Small intestine (tissue), 4 donors: Measurements from ENCODE around the gene SAMD9L. TPM values are rescaled to one million over a fixed set of nuclear protein-coding genes. Genes with fewer than 3 reads are reported as not detected.

ENCODE experiments used
- polyA plus RNA-seq, 4 donors: library from polyadenylated mRNA; stranded (reverse) in 3 of 4; unstranded in 1 of 4; fragments of 200-250 nt in 3 of 4; fragments of 120-200 nt in 1 of 4; gene quantifications; one replicate each; pipeline versions ENCODE4 v1.2.1 to v1.2.3, GENCODE V29; 2013
- donor health status: healthy with polysubstance abuse.
- donor health status: Bipolar disorder and iron deficiency.
- donor health status: healthy.

The SAMD9L gene
- polyA plus RNA-seq, 4 donors = 4.1 to 5.8 (median 5.3) TPM

Other genes with a start within 250 kb of the SAMD9L start
- gene SAMD9, start 30.4 kb downstream of the SAMD9L start, polyA plus RNA-seq = 1 to 10 TPM; 3.2 to 5.6 (median 4.8) TPM
- gene HEPACAM2, start 78.1 kb upstream of the SAMD9L start, polyA plus RNA-seq = 100 to 1,000 TPM in 1 of 4 donors, 10 to 100 TPM in 2, 1 to 10 TPM in 1; 9.2 to 108 (median 14.2) TPM
- gene VPS50, start 84.0 kb upstream of the SAMD9L start, polyA plus RNA-seq = 10 to 100 TPM in 1 of 4 donors, 1 to 10 TPM in 3; 4.9 to 20.7 (median 9.0) TPM